ENCODE measurements around the gene BTG1. TPM values are rescaled to one million over a fixed set of nuclear protein-coding genes. Genes with fewer than 3 reads are reported as not detected.

The BTG1 gene
- total and polyA plus RNA-seq, 8 donors, result 87.9 to 308 (median 262) TPM

- no peaks in the 10 kb centered on the region for H3K9me3 ChIP-seq
- ATAC-seq, result no peak
- no peak overlapping the region for H3K27ac ChIP-seq
- H3K36me3 ChIP-seq, result no peaks in the 10 kb centered on the region
- intact Hi-C loops (cut with DNase I), result no loop called here
- H3K4me3 ChIP-seq, result no peak overlapping the region
- H3K27me3 ChIP-seq, result no peaks in the 10 kb centered on the region
- no peak for DNase-seq
- TF ChIP-seq CTCF (IDR thresholded peaks at IDR 0.05), result no peak
- H3K4me1 ChIP-seq, result peaks cover 0 to 40% of the 10 kb centered on the region in 2 donors
Measured at GRCh38 chr12:92110083-92110640, 35.5 kb downstream of the BTG1 start.

- peaks cover 0 to 42% of the 10 kb centered on the region in 2 donors for H3K4me1 ChIP-seq
- DNase-seq, result no peak
- intact Hi-C loops (cut with DNase I), result no loop called here
- no peak for TF ChIP-seq CTCF (IDR thresholded peaks at IDR 0.05)
- no peak overlapping the region for H3K4me3 ChIP-seq
- no peak for ATAC-seq
- H3K9me3 ChIP-seq, result no peaks in the 10 kb centered on the region
- no peaks in the 10 kb centered on the region for H3K36me3 ChIP-seq
- H3K27ac ChIP-seq, result no peak overlapping the region
- H3K27me3 ChIP-seq, result no peaks in the 10 kb centered on the region
Measured at GRCh38 chr12:92109613-92110012, 36.0 kb downstream of the BTG1 start.

DNA sequence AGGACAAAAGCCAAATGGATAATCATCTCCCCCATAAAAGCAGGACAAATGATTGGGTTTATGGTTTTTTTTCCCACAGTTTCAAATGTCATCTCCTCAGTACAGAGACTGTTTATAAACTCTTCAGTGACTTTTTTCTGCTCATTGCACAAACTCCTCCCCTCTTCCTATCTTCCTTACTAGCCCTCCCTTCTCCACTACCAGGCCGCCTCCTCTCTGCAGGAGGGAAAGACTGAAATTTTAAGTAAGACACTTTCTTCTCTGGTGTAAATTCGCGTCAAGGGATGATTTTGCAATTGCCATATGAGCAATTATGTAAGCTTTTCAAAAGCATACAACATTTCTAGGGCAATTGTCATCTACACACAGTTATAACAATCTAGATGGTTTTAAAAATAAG, 37.0 kb downstream of the BTG1 start:
- Histone ChIP-seq H3K27me3 (no peaks in the 10 kb centered on the region), H3K9me3 (no peaks in the 10 kb centered on the region), H3K4me3 (no peak overlapping the region), H3K4me1 (peaks cover 0 to 42% of the 10 kb centered on the region in 2 donors), H3K36me3 (no peaks in the 10 kb centered on the region), H3K27ac (peak overlapping the region in 1 of 2 donors; percentile 13)
- intact Hi-C loops (cut with DNase I), result no loop called here
- DNase-seq, result peak in 2 of 4 donors; percentile 58 to 59
- TF ChIP-seq CTCF (IDR thresholded peaks at IDR 0.05), result no peak
- peak; percentile 79 for ATAC-seq

DNA sequence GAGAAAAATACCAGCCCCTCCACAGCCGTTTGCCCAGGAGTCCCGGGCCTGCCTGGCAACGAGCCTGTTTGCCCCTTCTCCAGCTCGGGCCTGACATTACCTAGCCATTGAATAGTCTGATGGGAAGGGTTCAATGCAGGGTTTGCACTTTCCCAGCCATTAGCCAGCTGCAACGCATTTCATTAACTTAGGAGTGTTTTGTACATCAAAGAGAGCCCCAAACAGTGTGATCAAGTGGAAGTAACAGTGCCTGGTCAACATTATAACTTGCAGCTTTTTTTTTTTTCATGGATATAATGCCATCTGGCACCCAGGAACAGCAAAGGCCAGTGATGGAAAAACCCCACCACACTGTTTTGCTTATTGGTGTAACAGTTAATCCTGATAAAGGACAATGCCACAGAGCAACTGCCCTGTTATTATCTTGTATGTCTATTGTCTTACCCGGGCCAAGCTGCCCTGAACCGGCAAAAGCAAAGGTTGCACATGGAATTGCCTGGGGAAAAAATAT, 38.0 kb downstream of the BTG1 start:
- Histone ChIP-seq H3K4me1 (peaks cover 0 to 42% of the 10 kb centered on the region in 2 donors), H3K36me3 (no peaks in the 10 kb centered on the region), H3K9me3 (no peaks in the 10 kb centered on the region), H3K4me3 (no peak overlapping the region), H3K27me3 (no peaks in the 10 kb centered on the region), H3K27ac (no peak overlapping the region)
- intact Hi-C loops (cut with DNase I), result no loop called here
- DNase-seq (no peak), ATAC-seq (no peak)
- TF ChIP-seq CTCF (IDR thresholded peaks at IDR 0.05), result no peak

DNA sequence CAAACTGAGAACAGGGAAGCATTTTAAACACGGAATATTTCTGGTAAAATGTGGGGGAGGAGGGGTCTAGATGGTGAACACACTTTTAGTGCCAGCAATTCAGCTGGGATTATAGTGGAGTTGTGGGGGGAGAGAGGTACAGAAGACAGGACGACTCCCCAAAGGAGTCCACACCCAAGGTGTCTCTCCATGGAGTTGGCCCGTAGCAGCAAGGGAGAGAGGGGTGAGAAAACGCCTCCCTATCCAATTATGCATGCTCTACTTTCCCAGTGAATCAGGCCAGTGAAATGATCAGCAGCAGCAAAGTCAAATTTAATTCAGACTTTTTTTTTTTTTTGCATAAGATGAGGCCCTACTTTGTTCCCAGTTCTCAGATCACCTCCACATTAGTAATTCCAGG, 38.6 kb downstream of the BTG1 start:
- Histone ChIP-seq H3K4me1 (peaks cover 0 to 42% of the 10 kb centered on the region in 2 donors), H3K4me3 (no peak overlapping the region), H3K36me3 (no peaks in the 10 kb centered on the region), H3K27ac (no peak overlapping the region), H3K27me3 (no peaks in the 10 kb centered on the region), H3K9me3 (no peaks in the 10 kb centered on the region)
- TF ChIP-seq CTCF (IDR thresholded peaks at IDR 0.05), result no peak
- no peak for ATAC-seq
- intact Hi-C loops (cut with DNase I), result no loop called here
- no peak for DNase-seq

Measured in left lung (tissue), 10 donors.